GM23338 (cell line): ENCODE measurements around the gene TSFM. TPM values are rescaled to one million over a fixed set of nuclear protein-coding genes. Genes with fewer than 3 reads are reported as not detected.

Source experiments
- ATAC-seq: fragments of 200-7000 bp; cut with Tn5 transposase; 3 replicates; pipeline ENCODE4 v1.9.1; 2020
- DNase-seq: peaks from one replicate; pipeline ENCODE4 v3.0.0-alpha.2; 2015; ENCODE audit warnings: low spot score
- H2AFZ ChIP-seq: fragments of 200-600 bp; sonication (generic); 2 replicates; pipeline ENCODE4 v1.8.0; 2016; ENCODE audit warnings: antibody characterized with exemption, mild to moderate bottlenecking, moderate library complexity
- H3F3A ChIP-seq: fragments of 200-600 bp; sonication (generic); replicated peaks from 2 replicates; pipeline ENCODE4 v1.8.0; 2017; ENCODE audit warnings: antibody characterized with exemption, mixed run types, low read depth
- H3K27ac ChIP-seq: fragments of 200-600 bp; sonication (generic); 2 replicates; pipeline ENCODE4 v1.6.1; 2016; ENCODE audit warnings: low read depth
- H3K27me3 ChIP-seq: fragments of 200-600 bp; sonication (generic); 2 replicates; pipeline ENCODE4 v1.8.0; 2016; ENCODE audit warnings: mild to moderate bottlenecking, mixed run types, moderate library complexity; ENCODE audit not compliant: insufficient read depth
- H3K36me3 ChIP-seq: fragments of 200-600 bp; sonication (generic); 2 replicates; pipeline ENCODE4 v1.8.0; 2016; ENCODE audit warnings: mild to moderate bottlenecking; ENCODE audit not compliant: insufficient read depth
- H3K4me1 ChIP-seq: fragments of 200-600 bp; sonication (generic); 2 replicates; pipeline ENCODE4 v1.8.0; 2016; ENCODE audit warnings: mild to moderate bottlenecking, moderate library complexity; ENCODE audit not compliant: insufficient read depth
- H3K4me2 ChIP-seq: fragments of 200-600 bp; sonication (generic); 2 replicates; pipeline ENCODE4 v1.7.1; 2017; ENCODE audit warnings: mixed run types
- H3K4me3 ChIP-seq: fragments of 200-600 bp; sonication (generic); 2 replicates; pipeline ENCODE4 v1.6.1; 2016; ENCODE audit warnings: mixed run types
- H3K79me2 ChIP-seq: fragments of 200-600 bp; sonication (generic); replicated peaks from 2 replicates; pipeline ENCODE4 v1.8.0; 2017; ENCODE audit warnings: mild to moderate bottlenecking; ENCODE audit not compliant: insufficient read depth
- H3K9me2 ChIP-seq: fragments of 200-600 bp; sonication (generic); 2 replicates; pipeline ENCODE4 v1.8.0; 2017; ENCODE audit not compliant: insufficient read depth
- H4K20me1 ChIP-seq: fragments of 200-600 bp; sonication (generic); replicated peaks from 2 replicates; pipeline ENCODE4 v1.8.0; 2017; ENCODE audit warnings: mild to moderate bottlenecking; ENCODE audit not compliant: insufficient read depth
- H3K27ac Mint-ChIP-seq: 2 replicates; pipeline ENCODE4 v1.8.0; 2020; ENCODE audit warnings: inconsistent platforms, mild to moderate bottlenecking, moderate library complexity, mixed read lengths
- H3K27me3 Mint-ChIP-seq: 3 replicates; pipeline ENCODE4 v1.8.0; 2022; ENCODE audit warnings: low read depth, mild to moderate bottlenecking, moderate library complexity, mixed read lengths, inconsistent platforms; ENCODE audit not compliant: insufficient read depth, poor library complexity
- H3K36me3 Mint-ChIP-seq: 3 replicates; pipeline ENCODE4 v1.8.0; 2021; ENCODE audit warnings: low read depth, mild to moderate bottlenecking, inconsistent platforms, moderate library complexity, mixed read lengths
- H3K4me1 Mint-ChIP-seq: 3 replicates; pipeline ENCODE4 v1.8.0; 2020; ENCODE audit warnings: mild to moderate bottlenecking, inconsistent platforms, mixed read lengths
- H3K4me3 Mint-ChIP-seq: 3 replicates; pipeline ENCODE4 v1.8.0; 2021; ENCODE audit warnings: moderate library complexity, mild to moderate bottlenecking, inconsistent platforms, mixed read lengths
- H3K9me3 Mint-ChIP-seq: 3 replicates; pipeline ENCODE4 v1.8.0; 2020; ENCODE audit warnings: moderate library complexity, mild to moderate bottlenecking, inconsistent platforms, mixed read lengths
- CREB1 ChIP-seq: fragments of 250-450 bp; sonication (Bioruptor Pico); IDR thresholded peaks from 2 replicates; pipeline ENCODE4 v1.5.0; 2020; ENCODE audit warnings: low read depth, mild to moderate bottlenecking, moderate library complexity
- CTCF ChIP-seq, 2 experiments: fragments of 200-600 bp in 1 of 2; sonication (generic) in 1 of 2; conservative IDR thresholded peaks; 2 replicates each; pipeline versions ENCODE4 v1.5.1 to v1.6.1; 2016 to 2017; ENCODE audit warnings: antibody characterized with exemption in 2 of 2, low read depth in 2 of 2, mild to moderate bottlenecking in 2 of 2, moderate library complexity in 1 of 2
- EZH2 ChIP-seq: fragments of 200-600 bp; sonication (generic); IDR thresholded peaks from one replicate; pipeline ENCODE4 v1.8.0; 2017; ENCODE audit warnings: antibody characterized with exemption, mild to moderate bottlenecking, low read depth; ENCODE audit not compliant: unreplicated experiment
- EZH2phosphoT487 ChIP-seq: fragments of 200-600 bp; sonication (generic); IDR thresholded peaks from one replicate; pipeline ENCODE4 v1.8.1; 2018; ENCODE audit warnings: antibody characterized with exemption; ENCODE audit not compliant: unreplicated experiment
- JUNB ChIP-seq: IDR thresholded peaks from one replicate; pipeline ENCODE4 v1.6.1; 2016; ENCODE audit warnings: antibody characterized with exemption; ENCODE audit not compliant: unreplicated experiment
- NANOG ChIP-seq: IDR thresholded peaks from 2 replicates; pipeline ENCODE4 v1.6.1; 2016; ENCODE audit warnings: antibody characterized with exemption, borderline replicate concordance
- POLR2AphosphoS5 ChIP-seq: IDR thresholded peaks from 2 replicates; pipeline ENCODE4 v1.6.1; 2016; ENCODE audit warnings: antibody characterized with exemption, low read depth
- REST ChIP-seq: IDR thresholded peaks from one replicate; pipeline ENCODE4 v1.6.1; 2018; ENCODE audit warnings: antibody characterized with exemption; ENCODE audit not compliant: unreplicated experiment
- STAT1 ChIP-seq: IDR thresholded peaks from one replicate; pipeline ENCODE4 v1.6.1; 2016; ENCODE audit warnings: antibody characterized with exemption; ENCODE audit not compliant: unreplicated experiment
- ZNF462 ChIP-seq: fragments of 250-450 bp; sonication (Bioruptor Pico); IDR thresholded peaks from 2 replicates; pipeline ENCODE4 v1.5.0; 2020; ENCODE audit warnings: mild to moderate bottlenecking, moderate library complexity
- polyA plus RNA-seq: library from polyadenylated mRNA; unstranded; fragments of >200 nt; fragmentation: Nextera tagmentation; extraction: Ambion mirVana; gene quantifications from 2 replicates; pipeline ENCODE4 v1.2.1, GENCODE V29; 2016
- total RNA-seq: library from RNA; depleted of rRNA; stranded (reverse); fragments of >200 nt; shearing (Covaris generic); gene quantifications from 2 replicates; pipeline ENCODE4 v1.2.3, GENCODE V29; 2014

The TSFM gene
- total and polyA plus RNA-seq, 2 experiments from 2014 or later: 29.5 to 43.1 TPM

GRCh38 chr12:57757771-57758170, 24.8 kb upstream of the TSFM start:
- Mint-ChIP-seq H3K27ac (no peak overlapping the region), H3K9me3 (no peaks in the 10 kb centered on the region), H3K36me3 (no peaks in the 10 kb centered on the region; the same call in 2 of the 3 replicates), H3K4me1 (peaks cover 28% of the 10 kb centered on the region), H3K4me3 (no peak overlapping the region), H3K27me3 (peaks cover 63% of the 10 kb centered on the region)
- H3K79me2 ChIP-seq: no peaks in the 10 kb centered on the region
- peaks cover 4% of the 10 kb centered on the region; the same call in 1 of the 2 replicates for H4K20me1 ChIP-seq
- H3K4me1 ChIP-seq: peaks cover 29% of the 10 kb centered on the region
- DNase-seq (no peak), ATAC-seq (no peak)
- no peak overlapping the region for H3K27ac ChIP-seq
- no peak overlapping the region for H2AFZ ChIP-seq
- H3F3A ChIP-seq: peaks cover 19% of the 10 kb centered on the region
- H3K4me2 ChIP-seq: no peak overlapping the region
- peaks cover 90% of the 10 kb centered on the region for H3K27me3 ChIP-seq
- TF ChIP-seq NANOG (no peak), CREB1 (CRISPR knock-in tag) (no peak), EZH2phosphoT487 (no peak), POLR2AphosphoS5 (no peak), CTCF (conservative IDR thresholded peaks at IDR 0.05; ENCODE audit: low read depth in 2 of 2) (no peak), STAT1 (no peak), JUNB (no peak), REST (no peak), EZH2 (no peak), ZNF462 (CRISPR knock-in tag) (no peak)
- H3K9me2 ChIP-seq: no peaks in the 10 kb centered on the region
- no peak overlapping the region for H3K4me3 ChIP-seq
- no peaks in the 10 kb centered on the region for H3K36me3 ChIP-seq
